Trophoblast cell (in vitro differentiated cells and primary cell): ENCODE results near the gene LPAR1.
A peak's percentile ranks its signal among the peaks of the same experiment; 100 is the strongest.

Source experiments
- DNase-seq, 2 donors: peaks; one replicate each; pipeline ENCODE4 v3.0.0-alpha.2; 2016
- H2AFZ ChIP-seq: 2 replicates; pipeline ENCODE4 v1.6.1; 2013; ENCODE audit warnings: low read length, moderate library complexity, mild to moderate bottlenecking; ENCODE audit not compliant: insufficient read depth, poor library complexity
- H2AK5ac ChIP-seq: 2 replicates; pipeline ENCODE4 v1.6.1; 2013; ENCODE audit warnings: mild to moderate bottlenecking, low read length
- H2BK120ac ChIP-seq: 2 replicates; pipeline ENCODE4 v1.6.1; 2013; ENCODE audit warnings: low read length, mild to moderate bottlenecking, moderate library complexity; ENCODE audit not compliant: insufficient read depth, poor library complexity
- H2BK12ac ChIP-seq: 2 replicates; pipeline ENCODE4 v1.6.1; 2013; ENCODE audit warnings: mild to moderate bottlenecking, low read length, moderate library complexity
- H2BK5ac ChIP-seq: 2 replicates; pipeline ENCODE4 v1.6.1; 2013; ENCODE audit warnings: low read length, low read depth, moderate library complexity, mild to moderate bottlenecking; ENCODE audit not compliant: poor library complexity
- H3K14ac ChIP-seq: 2 replicates; pipeline ENCODE4 v1.6.1; 2013; ENCODE audit warnings: mild to moderate bottlenecking, low read length
- H3K18ac ChIP-seq: 2 replicates; pipeline ENCODE4 v1.6.1; 2013; ENCODE audit warnings: mild to moderate bottlenecking, low read length
- H3K23ac ChIP-seq: 2 replicates; pipeline ENCODE4 v1.6.1; 2013; ENCODE audit warnings: low read length
- H3K27ac ChIP-seq: 2 replicates; pipeline ENCODE4 v1.5.1; 2013; ENCODE audit warnings: low read depth, mild to moderate bottlenecking, inconsistent platforms, low read length, moderate library complexity
- H3K27me3 ChIP-seq: 2 replicates; pipeline ENCODE4 v1.6.1; 2013; ENCODE audit warnings: inconsistent platforms, mild to moderate bottlenecking, low read length, moderate library complexity; ENCODE audit not compliant: insufficient read depth
- H3K36me3 ChIP-seq, 2 experiments: 1 replicate in 1 of 2; 2 replicates in 1 of 2; pipeline ENCODE4 v1.6.1; 2013; ENCODE audit warnings: low read length in 2 of 2, mild to moderate bottlenecking in 2 of 2, moderate library complexity in 1 of 2; ENCODE audit not compliant: insufficient read depth in 2 of 2, control insufficient read depth in 1 of 2
- H3K4ac ChIP-seq: 2 replicates; pipeline ENCODE4 v1.6.1; 2013; ENCODE audit warnings: low read depth, mild to moderate bottlenecking, low read length, moderate library complexity
- H3K4me1 ChIP-seq, 2 experiments: 1 replicate in 1 of 2; 2 replicates in 1 of 2; pipeline ENCODE4 v1.6.1; 2013; ENCODE audit warnings: low read length in 2 of 2, mild to moderate bottlenecking in 2 of 2, moderate library complexity in 1 of 2; ENCODE audit not compliant: insufficient read depth in 2 of 2, control insufficient read depth in 1 of 2
- H3K4me2 ChIP-seq: 2 replicates; pipeline ENCODE4 v1.6.1; 2013; ENCODE audit warnings: inconsistent platforms, mild to moderate bottlenecking, low read length, moderate library complexity
- H3K4me3 ChIP-seq: 2 replicates; pipeline ENCODE4 v1.5.1; 2013; ENCODE audit warnings: mild to moderate bottlenecking, low read depth, low read length, inconsistent platforms
- H3K79me1 ChIP-seq: one replicate; pipeline ENCODE4 v1.6.1; 2013; ENCODE audit warnings: low read length
- H3K79me2 ChIP-seq: 2 replicates; pipeline ENCODE4 v1.6.1; 2013; ENCODE audit warnings: low read length, mild to moderate bottlenecking; ENCODE audit not compliant: control insufficient read depth, insufficient read depth, poor library complexity
- H3K9ac ChIP-seq: 2 replicates; pipeline ENCODE4 v1.6.1; 2013; ENCODE audit warnings: mild to moderate bottlenecking, low read length
- H3K9me3 ChIP-seq: 2 replicates; pipeline ENCODE4 v1.6.1; 2013; ENCODE audit warnings: low read depth, mild to moderate bottlenecking, control low read depth, inconsistent platforms, low read length; ENCODE audit not compliant: insufficient read depth
- H4K12ac ChIP-seq: 2 replicates; pipeline ENCODE4 v1.6.1; 2013; ENCODE audit warnings: low read depth, mild to moderate bottlenecking, low read length, moderate library complexity
- H4K8ac ChIP-seq: 2 replicates; pipeline ENCODE4 v1.6.1; 2013; ENCODE audit warnings: low read depth, mild to moderate bottlenecking, low read length, moderate library complexity
- H4K91ac ChIP-seq: one replicate; pipeline ENCODE4 v1.6.1; 2013; ENCODE audit warnings: low read depth, mild to moderate bottlenecking, low read length, moderate library complexity
- WGBS: extraction: QIAGEN DNeasy Blood & Tissue Kit; methylation state at CpG from one replicate; pipeline ENCODE4 v1.1.7; 2013; ENCODE audit warnings: missing lambda C conversion rate; ENCODE audit not compliant: insufficient read length, insufficient coverage; ENCODE audit errors: extremely low coverage; 5-methylcytosine and 5-hydroxymethylcytosine counted together

LPAR1 gene

GRCh38 chr9:111058166-111058565 lies 19.9 kb upstream of the LPAR1 start:
- no peaks in the 10 kb centered on the region for H3K79me1 ChIP-seq
- no CpG with 5 or more reads among the region's 3 CpGs for WGBS
- no peak overlapping the region for H2BK5ac ChIP-seq

DNA sequence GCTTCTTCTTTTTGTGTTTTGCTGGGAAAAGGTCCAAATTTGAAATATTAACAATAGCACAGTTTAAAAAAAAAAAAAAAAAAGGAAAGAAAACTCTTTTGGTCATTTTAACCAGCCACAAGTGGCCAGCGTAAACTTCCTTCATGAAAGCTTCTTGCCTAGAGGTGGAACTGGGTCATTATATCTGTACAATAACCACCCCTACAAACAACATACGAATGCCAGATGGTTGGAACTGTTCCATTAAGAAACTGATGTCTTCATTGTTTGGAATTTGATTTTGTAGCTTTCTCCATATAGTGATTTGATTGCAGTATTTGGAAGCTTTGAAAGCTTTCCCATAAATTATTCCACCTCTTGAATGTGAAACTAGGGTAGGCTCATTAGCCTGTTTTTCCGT lies 18.3 kb upstream of the LPAR1 start:
- no peak overlapping the region for H3K27ac ChIP-seq
- H2AFZ ChIP-seq: no peak overlapping the region
- no peak overlapping the region for H2BK120ac ChIP-seq
- no peak overlapping the region for H4K8ac ChIP-seq
- peaks cover 2% of the 10 kb centered on the region for H3K79me1 ChIP-seq
- no peak overlapping the region for H3K4me2 ChIP-seq
- no peaks in the 10 kb centered on the region for H3K27me3 ChIP-seq
- no peak overlapping the region for H2BK5ac ChIP-seq
- H3K9ac ChIP-seq: no peak overlapping the region
- WGBS: no CpG with 5 or more reads among the region's 3 CpGs
- no peak overlapping the region for H2AK5ac ChIP-seq
- no peaks in the 10 kb centered on the region for H3K36me3 ChIP-seq
- H3K4me1 ChIP-seq: peaks cover 0 to 4% of the 10 kb centered on the region in 2 experiments
- no peak overlapping the region for H4K91ac ChIP-seq
- H3K23ac ChIP-seq: no peak overlapping the region
- DNase-seq: no peak
- H3K14ac ChIP-seq: no peak overlapping the region
- no peak overlapping the region for H2BK12ac ChIP-seq
- H3K4ac ChIP-seq: no peak overlapping the region
- H3K9me3 ChIP-seq: no peaks in the 10 kb centered on the region
- H3K4me3 ChIP-seq: no peak overlapping the region
- no peaks in the 10 kb centered on the region for H3K79me2 ChIP-seq
- H3K18ac ChIP-seq: no peak overlapping the region
- H4K12ac ChIP-seq: no peak overlapping the region

More at GRCh38 chr9:111058166-111058565, 19.9 kb upstream of the LPAR1 start:
- Histone ChIP-seq H3K18ac (no peak overlapping the region), H3K27ac (no peak overlapping the region), H2BK120ac (no peak overlapping the region), H3K9me3 (no peaks in the 10 kb centered on the region), H4K8ac (no peak overlapping the region), H3K4me2 (no peak overlapping the region), H3K23ac (no peak overlapping the region), H3K9ac (no peak overlapping the region), H3K4me3 (no peak overlapping the region), H3K27me3 (no peaks in the 10 kb centered on the region), H2AFZ (no peak overlapping the region), H4K91ac (no peak overlapping the region), H3K4ac (no peak overlapping the region), H3K14ac (no peak overlapping the region), H3K36me3 (no peaks in the 10 kb centered on the region), H2AK5ac (no peak overlapping the region), H3K79me2 (no peaks in the 10 kb centered on the region), H2BK12ac (no peak overlapping the region), H4K12ac (no peak overlapping the region), H3K4me1 (no peaks in the 10 kb centered on the region)
- DNase-seq: no peak

DNA sequence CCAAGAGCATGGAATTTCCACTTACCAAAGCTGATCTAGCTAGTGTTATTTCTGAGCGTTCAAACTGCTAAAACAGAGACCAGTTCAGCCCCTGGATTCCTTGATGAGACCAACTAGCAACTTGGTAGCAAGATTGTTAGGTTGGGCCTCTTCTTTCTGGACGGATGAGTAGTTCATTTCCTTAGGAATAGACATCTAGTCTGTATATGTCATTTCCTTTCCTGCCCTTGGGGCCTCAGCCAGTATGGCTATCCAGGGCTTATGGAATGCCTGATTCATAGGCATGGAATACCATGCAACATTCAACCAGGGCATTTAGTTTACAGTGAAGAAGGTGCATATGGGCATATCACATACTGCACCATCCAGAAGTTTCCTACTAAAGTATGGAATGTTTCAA lies 14.5 kb upstream of the LPAR1 start:
- Histone ChIP-seq H3K14ac (no peak overlapping the region), H3K23ac (no peak overlapping the region), H2BK120ac (no peak overlapping the region), H3K18ac (no peak overlapping the region), H2AK5ac (no peak overlapping the region), H3K4ac (no peak overlapping the region), H2BK5ac (no peak overlapping the region), H3K9me3 (no peaks in the 10 kb centered on the region), H3K4me2 (no peak overlapping the region), H3K27me3 (no peaks in the 10 kb centered on the region), H3K79me1 (peaks cover 2% of the 10 kb centered on the region), H4K91ac (no peak overlapping the region), H4K8ac (no peak overlapping the region), H3K4me1 (peaks cover 0 to 4% of the 10 kb centered on the region in 2 experiments), H3K79me2 (no peaks in the 10 kb centered on the region), H2BK12ac (no peak overlapping the region), H3K36me3 (no peaks in the 10 kb centered on the region), H3K27ac (no peak overlapping the region), H2AFZ (no peak overlapping the region), H3K9ac (no peak overlapping the region), H3K4me3 (no peak overlapping the region), H4K12ac (no peak overlapping the region)
- DNase-seq: peak; percentile 78 to 79
- WGBS: no CpG with 5 or more reads among the region's 2 CpGs

GRCh38 chr9:111051400-111051799 lies 13.1 kb upstream of the LPAR1 start:
- Histone ChIP-seq H3K4ac (no peak overlapping the region), H2AFZ (no peak overlapping the region), H3K4me3 (no peak overlapping the region), H2BK120ac (no peak overlapping the region), H3K23ac (no peak overlapping the region), H3K18ac (no peak overlapping the region), H3K27me3 (no peaks in the 10 kb centered on the region), H2AK5ac (no peak overlapping the region), H4K8ac (no peak overlapping the region), H3K27ac (no peak overlapping the region), H3K36me3 (no peaks in the 10 kb centered on the region), H3K79me2 (no peaks in the 10 kb centered on the region), H3K4me1 (peaks cover 0 to 4% of the 10 kb centered on the region in 2 experiments), H3K4me2 (no peak overlapping the region), H3K79me1 (peaks cover 2% of the 10 kb centered on the region), H2BK5ac (no peak overlapping the region), H3K14ac (no peak overlapping the region), H2BK12ac (no peak overlapping the region), H3K9me3 (no peaks in the 10 kb centered on the region), H4K12ac (no peak overlapping the region), H3K9ac (no peak overlapping the region), H4K91ac (no peak overlapping the region)
- no peak for DNase-seq
- WGBS: no CpG with 5 or more reads among the region's 3 CpGs
